Right hindlimb (tissue), 1 donor: ENCODE measurements around the gene ZSCAN2.
A peak's percentile ranks its signal among the peaks of the same experiment; 100 is the strongest.
"Not testable (repeated sequence)": the region's sequence is repeated elsewhere in the genome, so short reads cannot be mapped to it uniquely, and the experiment has no call there.

Experiments
- DNase-seq: peaks from one replicate; pipeline ENCODE4 v3.0.0-alpha.2; 2018

Gene ZSCAN2

DNA sequence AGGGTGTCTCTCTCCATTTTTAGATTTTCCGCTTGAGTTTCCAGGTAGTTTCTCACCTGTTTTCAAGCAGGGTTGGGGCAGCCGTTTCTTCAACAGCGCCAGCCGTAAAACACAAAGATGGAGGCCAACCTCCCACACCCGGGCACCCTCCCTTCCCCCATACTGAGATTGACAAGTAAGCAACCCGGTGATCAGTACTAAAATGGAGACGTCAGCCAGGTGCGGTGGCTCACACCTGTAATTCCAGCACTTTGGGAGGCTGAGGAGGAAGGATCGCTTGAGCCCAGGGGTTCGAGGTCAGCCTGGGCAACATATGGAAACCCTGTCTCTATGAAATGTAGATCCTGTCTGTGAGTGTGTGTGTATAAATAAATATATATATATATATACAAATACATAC lies 903 bp upstream of the ZSCAN2 start:
- DNase-seq = no peak

- DNase-seq = peak; percentile 89
Observed at GRCh38 chr15:84600331-84600686, 500 bp upstream of the ZSCAN2 start.

DNA sequence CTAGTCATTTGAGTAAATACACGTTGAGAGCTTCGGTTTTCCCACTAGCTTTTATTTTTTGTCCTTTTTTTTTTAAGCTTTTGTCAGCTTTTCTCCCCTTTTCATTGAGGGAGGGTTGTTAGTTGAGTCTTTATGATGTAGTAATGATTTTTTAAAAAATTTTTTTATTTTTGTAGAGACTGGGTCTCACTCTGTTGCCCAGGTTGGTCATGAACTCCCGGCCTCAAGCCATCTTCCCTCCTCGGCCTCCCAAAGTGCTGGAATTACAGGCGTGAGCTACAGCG lies 688 bp downstream of the ZSCAN2 start:
- no peak for DNase-seq

DNA sequence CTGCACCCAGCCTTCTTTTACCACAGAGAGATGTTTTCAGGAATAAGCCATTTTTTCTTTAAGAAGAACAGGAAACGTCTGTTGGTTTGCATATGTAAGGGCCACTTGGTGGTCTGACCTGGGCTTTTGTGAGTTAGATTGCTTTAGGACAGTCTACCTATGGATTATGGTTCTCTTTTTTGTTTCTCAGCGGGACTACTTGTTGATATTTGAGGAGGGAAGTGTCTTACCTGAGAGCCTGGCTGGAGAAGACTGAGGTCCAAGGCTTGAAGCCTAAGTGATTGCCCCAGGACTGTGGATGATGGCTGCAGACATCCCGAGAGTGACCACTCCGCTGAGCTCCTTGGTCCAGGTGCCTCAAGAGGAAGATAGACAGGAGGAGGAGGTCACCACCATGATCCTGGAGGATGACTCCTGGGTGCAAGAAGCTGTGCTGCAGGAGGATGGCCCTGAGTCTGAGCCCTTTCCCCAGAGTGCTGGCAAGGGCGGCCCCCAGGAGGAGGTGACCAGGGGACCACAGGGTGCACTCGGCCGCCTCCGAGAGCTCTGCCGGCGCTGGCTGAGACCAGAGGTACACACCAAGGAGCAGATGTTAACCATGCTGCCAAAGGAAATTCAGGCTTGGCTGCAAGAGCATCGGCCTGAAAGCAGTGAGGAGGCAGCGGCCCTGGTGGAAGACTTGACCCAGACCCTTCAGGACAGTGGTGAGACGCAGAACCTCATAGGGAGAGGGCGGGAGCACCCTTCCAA lies 3.0 kb downstream of the ZSCAN2 start:
- no peak for DNase-seq

GRCh38 chr15:84604826-84605553 lies 4.2 kb downstream of the ZSCAN2 start:
- DNase-seq = no peak

DNA sequence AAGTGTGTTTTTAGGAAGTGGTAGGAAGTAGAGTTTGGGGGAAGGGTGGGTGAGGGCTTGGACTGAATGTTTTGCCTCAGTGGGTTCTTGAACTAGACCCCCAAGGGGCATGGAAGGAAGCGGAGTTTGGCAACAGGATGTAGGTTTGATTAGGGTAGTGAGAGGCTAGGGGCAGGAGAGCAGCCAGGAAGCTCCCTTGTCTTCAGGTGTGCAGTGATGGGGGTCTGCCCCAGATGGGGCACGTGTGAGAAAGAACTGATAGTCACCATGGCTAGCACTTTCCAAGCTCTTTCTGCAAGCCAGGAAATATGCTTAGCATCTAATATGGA lies 4.7 kb downstream of the ZSCAN2 start:
- no peak for DNase-seq

GRCh38 chr15:84606653-84607120 lies 5.9 kb downstream of the ZSCAN2 start:
- no peak for DNase-seq

GRCh38 chr15:84608707-84609284 lies 8.0 kb downstream of the ZSCAN2 start:
- no peak for DNase-seq

DNA sequence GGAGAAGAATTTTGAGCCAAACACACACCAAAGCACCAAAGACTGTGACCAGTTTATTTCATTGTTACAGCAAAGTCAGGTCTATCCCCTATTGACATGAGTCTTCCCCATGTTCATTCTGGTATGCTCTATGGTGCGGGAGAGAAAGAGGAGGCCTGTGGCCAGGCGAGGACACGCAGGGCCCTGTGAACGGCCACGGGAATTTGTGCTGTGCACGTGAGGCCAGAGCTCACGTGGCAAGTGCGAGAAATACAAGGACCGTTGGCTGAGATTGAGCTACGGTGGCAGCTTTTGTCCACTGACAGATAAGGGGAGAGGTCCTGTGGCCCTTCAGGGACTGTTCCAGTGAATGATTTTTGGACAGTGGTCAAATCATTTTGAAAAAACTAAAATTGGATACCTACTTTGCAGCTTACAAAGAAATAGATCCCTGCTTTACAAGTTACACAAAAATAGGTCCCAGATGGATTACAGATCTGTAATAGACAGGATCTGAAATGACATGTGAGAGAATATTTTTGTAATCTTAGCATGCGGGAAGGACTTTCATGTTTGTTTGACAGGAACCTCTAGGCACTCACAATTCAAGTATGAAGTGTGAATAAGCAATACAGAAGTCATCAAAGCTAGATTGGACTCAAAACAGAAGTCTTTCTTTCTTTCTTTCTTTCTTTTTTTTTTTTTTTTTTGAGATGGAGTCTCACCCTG lies 9.2 kb downstream of the ZSCAN2 start:
- DNase-seq = no peak

DNA sequence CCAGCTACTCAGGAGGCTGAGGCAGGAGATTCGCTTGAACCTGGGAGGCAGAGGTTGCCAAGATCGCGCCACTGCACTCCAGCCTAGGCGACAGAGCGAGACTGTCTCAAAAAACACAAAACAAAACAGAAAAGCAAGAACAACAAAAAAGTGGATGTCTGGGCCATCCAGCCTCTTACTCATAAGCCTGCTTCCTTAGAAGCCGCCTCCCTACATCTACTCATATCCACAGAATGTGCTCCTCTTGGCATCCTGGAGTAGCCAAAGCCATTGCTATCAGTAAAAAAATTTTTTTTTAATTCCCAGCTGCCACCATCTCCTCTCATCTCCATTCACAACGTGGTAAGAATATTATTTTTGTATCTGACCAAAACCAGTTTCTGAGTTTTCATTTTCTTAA lies 10.8 kb downstream of the ZSCAN2 start:
- DNase-seq = no peak

GRCh38 chr15:84616235-84616634 lies 15.4 kb downstream of the ZSCAN2 start:
- DNase-seq = no peak

DNA sequence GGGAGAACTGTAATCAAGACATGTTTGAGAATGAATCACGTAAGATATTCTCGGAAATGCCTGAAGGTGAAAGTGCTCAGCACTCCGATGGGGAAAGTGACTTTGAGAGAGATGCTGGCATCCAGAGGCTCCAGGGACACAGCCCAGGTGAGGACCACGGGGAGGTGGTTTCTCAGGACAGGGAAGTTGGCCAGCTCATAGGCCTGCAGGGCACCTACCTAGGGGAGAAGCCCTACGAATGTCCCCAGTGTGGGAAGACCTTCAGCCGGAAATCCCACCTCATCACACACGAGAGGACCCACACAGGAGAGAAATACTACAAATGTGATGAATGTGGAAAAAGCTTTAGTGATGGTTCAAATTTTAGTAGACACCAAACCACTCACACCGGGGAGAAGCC lies 19.8 kb downstream of the ZSCAN2 start:
- DNase-seq = no peak

GRCh38 chr15:84621358-84621979 lies 20.7 kb downstream of the ZSCAN2 start:
- no peak for DNase-seq

DNA sequence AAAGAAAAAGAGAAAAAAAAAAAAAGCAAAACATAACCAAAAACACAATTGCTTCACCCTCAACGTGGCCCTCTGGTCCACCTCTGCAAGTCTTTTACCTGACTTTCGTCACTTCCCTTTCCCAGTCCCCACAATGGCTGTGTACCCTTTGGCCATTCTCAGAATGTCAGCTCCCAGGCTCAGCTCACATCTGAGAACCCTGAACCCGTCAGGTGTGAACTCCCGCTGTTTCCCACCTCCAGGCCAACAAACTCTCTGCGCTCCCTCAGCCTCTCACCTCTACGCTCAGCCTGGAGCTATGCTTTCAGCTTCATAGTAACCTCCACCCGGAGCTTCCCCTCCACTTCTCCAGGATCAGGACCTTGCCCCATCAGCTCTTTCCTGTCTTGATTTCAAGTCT lies 23.6 kb downstream of the ZSCAN2 start:
- no peak for DNase-seq

DNA sequence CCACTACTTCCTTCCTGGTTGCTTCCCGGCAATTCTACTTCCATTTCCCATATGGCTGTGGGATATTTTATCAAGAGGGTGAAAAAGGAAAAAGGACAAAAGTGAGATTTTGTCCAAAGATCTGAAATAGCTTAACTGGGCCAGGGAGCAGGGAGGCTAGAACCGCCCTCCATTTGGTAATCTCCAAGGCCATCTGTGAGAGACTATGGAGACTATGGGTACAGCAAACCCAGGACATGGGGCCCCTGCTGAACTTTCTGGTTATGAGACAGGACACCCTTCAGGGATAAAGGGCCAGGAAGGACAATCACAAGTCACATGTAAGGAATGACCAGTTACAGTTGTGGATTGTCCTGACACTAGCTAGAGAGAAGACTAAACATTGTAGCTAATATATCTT lies 24.3 kb downstream of the ZSCAN2 start:
- no peak for DNase-seq

GRCh38 chr15:84629033-84629432 lies 28.2 kb downstream of the ZSCAN2 start:
- DNase-seq = no peak

DNA sequence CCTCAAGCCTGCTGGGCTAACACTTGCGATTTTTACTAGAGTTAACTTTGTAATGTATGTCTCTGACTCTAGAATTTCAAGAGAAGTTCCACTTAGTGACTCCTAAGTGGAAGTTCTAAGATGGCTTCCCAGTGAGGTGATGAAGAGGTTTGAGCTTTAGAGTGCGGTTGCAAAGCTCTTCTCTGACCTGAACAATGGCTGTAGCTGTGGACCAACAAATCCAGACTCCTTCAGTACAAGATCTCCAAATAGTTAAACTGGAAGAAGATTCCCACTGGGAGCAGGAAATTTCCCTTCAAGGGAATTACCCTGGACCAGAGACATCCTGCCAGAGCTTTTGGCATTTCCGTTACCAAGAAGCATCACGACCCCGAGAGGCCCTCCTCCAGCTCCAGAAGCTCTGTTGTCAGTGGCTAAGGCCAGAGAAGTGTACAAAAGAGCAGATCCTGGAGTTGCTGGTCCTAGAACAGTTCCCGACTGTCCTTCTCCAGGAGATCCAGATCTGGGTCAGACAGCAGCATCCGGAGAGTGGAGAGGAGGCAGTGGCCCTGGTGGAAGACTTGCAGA lies 31.0 kb downstream of the ZSCAN2 start:
- DNase-seq = no peak

DNA sequence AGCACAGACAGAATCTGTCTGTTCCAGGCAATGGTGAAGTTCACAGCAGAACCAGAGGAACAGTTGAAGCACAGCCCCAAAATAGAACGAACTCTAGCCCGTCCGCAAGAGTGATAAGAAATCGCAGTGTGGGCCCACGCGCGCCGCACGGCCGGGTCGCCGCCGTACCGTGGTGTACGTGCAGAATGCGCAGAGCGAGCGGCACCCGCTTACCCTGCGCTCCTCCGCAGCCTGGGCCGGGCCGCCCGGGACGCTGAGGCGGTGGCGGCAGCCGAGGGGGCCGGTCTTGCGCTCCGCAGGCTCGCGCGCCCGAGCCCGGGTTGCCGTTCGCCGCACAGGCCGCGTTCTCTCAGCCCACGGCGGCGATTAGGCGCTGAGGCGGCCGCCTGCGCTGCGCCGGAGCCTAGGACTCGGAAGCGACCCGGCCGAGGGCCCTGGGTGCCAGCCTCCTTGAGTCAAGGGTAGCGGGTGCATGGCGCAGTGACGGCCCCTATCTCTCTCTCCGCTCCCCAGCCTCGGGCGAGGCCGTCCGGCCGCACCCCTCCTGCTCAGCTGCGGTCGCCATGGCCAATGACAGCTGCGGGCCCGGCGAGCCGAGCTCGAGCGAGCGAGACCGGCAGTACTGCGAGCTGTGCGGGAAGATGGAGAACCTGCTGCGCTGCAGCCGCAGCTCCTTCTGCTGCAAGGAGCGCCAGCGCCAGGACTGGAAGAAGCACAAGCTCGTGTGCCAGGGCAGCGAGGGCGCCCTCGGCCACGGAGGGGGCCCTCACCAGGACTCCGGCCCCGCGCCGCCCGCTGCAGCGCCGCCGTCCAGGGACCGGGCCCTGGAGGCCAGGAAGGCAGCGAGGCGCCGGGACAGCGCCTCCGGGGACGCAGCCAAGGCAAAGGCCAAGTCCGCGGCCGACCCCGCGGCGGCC lies 32.8 kb downstream of the ZSCAN2 start:
- peak; percentile 87 for DNase-seq

- DNase-seq = no peak
Observed at GRCh38 chr15:84634228-84634837, 33.5 kb downstream of the ZSCAN2 start.

DNA sequence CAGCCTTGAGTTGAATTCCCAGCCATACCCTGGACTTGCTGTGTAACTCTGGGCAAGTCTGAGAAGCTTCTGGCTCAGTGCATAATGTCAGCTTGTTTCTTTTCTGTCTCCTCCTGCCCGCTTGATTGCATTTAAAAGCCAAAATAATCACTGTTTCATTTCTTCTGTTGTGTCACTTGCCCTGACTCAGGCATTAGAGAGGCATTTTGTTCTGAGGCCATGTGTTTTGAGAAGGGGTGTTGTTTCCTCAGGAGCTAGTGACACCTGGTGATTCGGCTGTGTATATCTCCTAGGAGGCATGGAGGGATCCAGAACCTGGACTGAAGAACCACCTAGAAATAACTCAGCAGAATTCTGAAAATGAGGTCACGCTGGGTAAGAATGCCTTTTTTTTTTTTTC lies 37.3 kb downstream of the ZSCAN2 start:
- DNase-seq = no peak

- DNase-seq = not testable (repeated sequence)
Observed at GRCh38 chr15:84641871-84642270, 41.1 kb downstream of the ZSCAN2 start.
